Measurements from ENCODE around the gene DPH1.
A peak's percentile ranks its signal among the peaks of the same experiment; 100 is the strongest.
"Not testable (repeated sequence)": the region's sequence is repeated elsewhere in the genome, so short reads cannot be mapped to it uniquely, and the experiment has no call there.

DPH1 gene

DNA sequence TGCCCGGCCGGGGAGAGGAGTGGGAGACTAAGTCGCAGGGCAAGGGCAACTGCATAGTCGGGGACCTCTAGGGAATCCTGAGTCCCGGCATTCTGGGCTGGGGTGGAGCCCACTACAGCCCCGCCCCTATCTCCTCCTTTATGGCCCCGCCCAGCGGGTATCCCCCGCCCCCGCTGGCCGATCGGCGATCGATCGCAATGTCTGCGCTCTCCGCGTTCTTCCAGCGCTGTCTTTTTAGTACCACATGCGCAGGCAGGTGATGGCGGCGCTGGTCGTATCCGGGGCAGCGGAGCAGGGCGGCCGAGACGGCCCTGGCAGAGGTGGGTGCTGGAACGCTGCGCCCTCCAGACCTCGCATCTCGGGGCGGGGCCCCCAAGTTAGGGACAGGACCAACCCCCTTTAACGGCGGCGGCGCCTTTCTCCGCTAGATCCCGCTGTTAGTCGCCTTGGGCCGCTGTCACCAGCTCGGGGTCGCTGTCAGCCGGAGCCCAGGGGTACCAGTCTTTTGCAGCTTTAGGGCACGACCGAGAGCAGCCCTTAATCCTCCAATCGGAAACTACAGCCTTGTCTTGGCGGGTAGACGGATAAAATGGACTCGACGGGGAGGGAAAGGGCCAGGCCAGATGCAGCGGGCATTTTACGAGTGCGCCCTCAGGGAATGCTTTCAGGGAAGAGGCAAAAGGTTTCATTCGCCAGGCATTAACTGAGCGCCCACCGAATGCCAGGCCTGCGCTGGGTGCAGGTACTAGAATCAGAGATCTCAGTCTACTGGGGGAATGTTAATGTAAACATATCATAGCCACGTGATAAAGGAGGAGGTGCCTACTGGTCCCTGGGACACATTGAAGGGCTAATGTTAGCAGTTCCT is at the start of gene DPH1:
TSS of gene DPH1 (plus strand) at position 243 of the 868 bp plus-strand sequence. CDS start at position 260, 17 bp downstream.
- peak; percentile 90 for DNase-seq
- in situ Hi-C loops (cut with HindIII; ENCODE audit: low pct_ligation_motif_present, low pct_unique_long_range_greater_than_20kb, low sequenced_read_pairs) = loop anchor here (25.0 kb wide), 1 partner anchor 143 kb away; no protein-coding TSS in a partner anchor

GRCh38 chr17:1980665-1981250 is 49.2 kb upstream of the DPH1 start:
- in situ Hi-C loops (cut with HindIII; ENCODE audit: low pct_ligation_motif_present, low pct_unique_long_range_greater_than_20kb, low sequenced_read_pairs) = no loop called here
- DNase-seq = no peak

DNA sequence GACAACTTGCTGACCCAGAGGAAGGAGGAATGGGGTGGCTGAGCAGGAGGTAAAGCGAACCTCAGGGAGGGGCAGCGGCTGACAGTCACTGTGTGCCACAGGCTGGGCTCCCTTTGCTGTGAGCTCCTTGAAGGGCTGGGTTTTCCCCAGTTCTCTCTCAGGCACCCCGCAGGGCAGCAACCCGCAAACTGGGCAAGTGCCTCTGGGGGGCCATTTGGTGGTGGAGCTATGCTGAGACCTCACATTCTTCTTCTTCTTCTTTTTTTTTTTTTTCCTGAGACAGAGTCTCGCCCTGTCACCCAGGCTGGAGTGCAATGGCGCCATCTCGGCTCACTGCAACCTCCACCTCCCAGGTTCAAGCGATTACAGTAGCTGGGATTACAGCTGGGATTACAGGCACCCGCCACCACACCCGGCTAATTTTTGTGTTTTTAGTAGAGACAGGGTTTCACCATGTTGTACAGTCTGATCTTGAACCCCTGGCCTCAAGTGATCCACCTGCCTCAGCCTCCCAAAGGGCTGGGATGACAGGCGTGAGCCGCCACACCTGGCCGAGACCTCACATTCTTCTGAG is 47.1 kb upstream of the DPH1 start:
- DNase-seq; in situ Hi-C loops (cut with HindIII; ENCODE audit: low pct_ligation_motif_present, low pct_unique_long_range_greater_than_20kb, low sequenced_read_pairs): not testable (repeated sequence)

DNA sequence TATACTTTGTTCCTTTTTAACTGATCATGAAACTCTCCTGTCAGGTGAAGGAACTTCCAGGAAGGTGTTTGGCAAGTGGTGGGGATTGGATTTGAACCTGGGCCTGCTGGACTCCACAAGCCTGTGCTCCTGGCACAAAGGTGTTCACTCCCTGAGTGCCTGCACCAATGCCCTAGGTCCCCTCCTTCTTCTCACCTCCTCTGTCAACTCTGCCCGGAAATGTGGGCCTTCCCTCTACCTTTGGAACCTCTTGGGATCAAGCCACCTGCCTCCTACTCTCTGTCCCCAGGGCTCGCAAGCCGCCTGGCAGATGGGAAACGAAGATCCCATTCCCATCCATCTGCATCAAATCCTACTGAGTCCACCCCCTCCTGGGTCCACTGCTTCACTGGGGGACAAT is 44.9 kb upstream of the DPH1 start:
- in situ Hi-C loops (cut with HindIII; ENCODE audit: low pct_ligation_motif_present, low pct_unique_long_range_greater_than_20kb, low sequenced_read_pairs) = no loop called here
- no peak for DNase-seq

DNA sequence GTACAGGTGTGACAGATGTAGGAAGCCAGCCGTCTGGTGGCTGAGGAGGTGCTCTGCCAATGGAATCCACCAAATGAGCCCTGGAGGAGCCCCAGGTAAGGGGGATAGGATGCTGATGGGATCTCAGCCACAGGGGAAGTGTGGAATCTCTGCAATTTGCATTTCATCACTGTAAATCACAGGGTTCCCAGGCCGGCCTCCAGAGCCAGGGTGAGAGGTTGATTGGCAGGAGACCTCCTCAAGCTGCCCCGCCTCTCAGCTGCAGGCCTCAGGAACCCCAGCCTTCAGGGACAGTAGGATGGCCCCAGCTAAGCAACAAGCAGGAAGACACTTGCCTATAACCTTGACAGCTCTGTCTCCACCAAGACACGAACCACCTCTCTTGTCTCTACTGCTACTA is 44.3 kb upstream of the DPH1 start:
- no peak for DNase-seq
- in situ Hi-C loops (cut with HindIII; ENCODE audit: low pct_ligation_motif_present, low pct_unique_long_range_greater_than_20kb, low sequenced_read_pairs) = no loop called here

GRCh38 chr17:1986783-1987451 is 43.0 kb upstream of the DPH1 start:
- in situ Hi-C loops (cut with HindIII; ENCODE audit: low pct_ligation_motif_present, low pct_unique_long_range_greater_than_20kb, low sequenced_read_pairs) = no loop called here
- no peak for DNase-seq

DNA sequence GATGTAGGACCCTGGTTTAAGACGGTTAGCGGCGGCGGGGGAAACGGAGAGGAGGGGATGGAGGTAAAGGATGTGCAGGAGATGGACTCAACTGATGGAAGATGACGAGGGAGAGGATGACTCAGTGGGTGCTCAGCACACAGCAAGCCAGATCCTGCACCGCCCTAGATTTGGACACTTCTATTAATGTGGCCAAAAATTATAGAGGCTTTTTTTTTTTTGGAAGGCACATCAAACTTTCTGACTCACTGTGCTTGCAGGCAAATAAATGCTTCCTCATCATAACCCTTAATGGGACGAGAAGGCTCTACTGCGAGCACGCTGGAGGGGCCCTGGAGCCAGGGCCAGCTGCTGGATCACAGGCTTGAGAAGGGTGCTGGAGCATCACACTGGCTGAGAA is 40.8 kb upstream of the DPH1 start:
- peak; percentile 24 for DNase-seq
- in situ Hi-C loops (cut with HindIII; ENCODE audit: low pct_ligation_motif_present, low pct_unique_long_range_greater_than_20kb, low sequenced_read_pairs) = no loop called here

DNA sequence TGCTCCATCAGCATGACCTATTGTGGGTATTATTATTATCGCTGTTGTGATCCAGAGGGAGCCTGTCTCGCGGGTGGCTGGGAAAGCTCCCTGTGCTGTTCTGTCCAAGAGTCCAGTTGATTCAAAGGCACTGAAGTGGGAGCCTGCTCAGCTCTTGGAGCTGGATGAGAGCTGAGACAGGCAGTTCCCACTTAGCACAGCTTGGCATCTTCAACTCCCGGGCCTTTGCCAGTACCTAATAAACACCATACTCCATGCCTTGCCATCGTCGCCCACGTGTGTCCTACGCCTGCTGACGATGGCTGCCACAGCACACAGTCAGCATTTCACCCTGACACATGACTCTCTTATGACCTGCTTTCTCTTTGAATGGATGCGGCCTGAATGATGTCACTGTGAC is 37.4 kb upstream of the DPH1 start:
- in situ Hi-C loops (cut with HindIII; ENCODE audit: low pct_ligation_motif_present, low pct_unique_long_range_greater_than_20kb, low sequenced_read_pairs) = no loop called here
- no peak for DNase-seq

DNA sequence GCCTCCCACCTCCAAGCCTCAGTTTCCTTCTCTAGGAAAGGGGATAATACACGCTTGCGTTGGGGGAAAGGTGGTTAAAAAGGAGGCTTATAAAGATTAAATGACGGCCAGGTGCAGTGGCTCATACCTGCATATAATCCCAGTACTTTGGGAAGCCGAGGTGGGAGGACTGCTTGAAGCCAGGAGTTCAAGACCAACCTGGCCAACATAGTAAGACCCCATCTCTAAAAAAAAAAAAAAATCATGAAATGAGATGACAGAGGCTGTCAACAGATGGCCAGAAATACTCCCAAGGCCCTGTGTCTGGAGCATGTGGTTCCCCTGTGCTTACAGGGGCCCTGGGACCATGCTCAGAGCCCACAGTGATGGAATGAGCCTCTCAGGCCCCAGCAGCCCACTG is 35.2 kb upstream of the DPH1 start:
- in situ Hi-C loops (cut with HindIII; ENCODE audit: low pct_ligation_motif_present, low pct_unique_long_range_greater_than_20kb, low sequenced_read_pairs) = no loop called here
- DNase-seq = no peak

GRCh38 chr17:1995321-1995892 is 34.5 kb upstream of the DPH1 start:
- DNase-seq = no peak
- in situ Hi-C loops (cut with HindIII; ENCODE audit: low pct_ligation_motif_present, low pct_unique_long_range_greater_than_20kb, low sequenced_read_pairs) = no loop called here

DNA sequence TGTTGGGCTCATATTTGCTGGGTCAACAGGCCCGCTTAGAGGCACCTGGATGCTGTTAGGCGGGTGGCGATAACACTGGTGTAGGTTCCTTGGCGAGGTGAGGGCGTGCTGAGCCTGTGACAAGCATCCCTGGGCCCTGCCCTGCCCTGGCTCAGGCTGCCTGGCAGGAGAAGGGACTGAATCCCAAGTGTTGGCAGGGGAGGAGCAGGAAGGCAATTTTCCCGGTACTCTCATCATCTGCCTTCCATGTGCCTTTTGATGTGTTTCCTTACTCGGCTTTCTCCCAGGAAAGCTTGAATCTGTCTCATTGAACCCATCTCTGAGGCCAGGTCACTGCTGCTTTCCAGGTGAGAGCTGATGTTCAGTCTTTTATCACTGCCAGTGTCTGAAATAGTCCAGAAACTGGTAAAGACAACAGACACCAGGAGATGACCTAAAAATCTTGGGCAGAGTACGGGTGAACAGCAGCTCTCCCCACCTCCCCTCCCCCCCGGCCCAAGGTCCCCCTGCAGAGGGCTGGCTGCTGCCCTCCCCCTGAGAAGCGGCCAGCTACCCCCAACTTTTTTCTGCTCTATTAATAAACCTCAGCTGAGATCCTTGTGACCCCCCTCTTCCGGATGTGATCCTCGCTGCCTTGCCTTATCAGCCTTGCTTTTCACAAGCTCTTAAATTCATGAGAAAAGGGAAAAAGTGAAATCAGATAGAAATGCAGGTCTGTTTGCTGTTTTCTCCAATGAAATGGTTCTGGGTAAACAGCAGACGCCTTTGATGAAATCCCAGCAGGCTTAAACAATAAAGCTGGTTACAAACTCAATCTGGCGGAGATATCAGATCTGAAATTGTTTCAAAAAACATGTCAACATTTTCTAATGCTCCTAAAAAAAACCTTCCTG is 33.8 kb upstream of the DPH1 start:
- in situ Hi-C loops (cut with HindIII; ENCODE audit: low pct_ligation_motif_present, low pct_unique_long_range_greater_than_20kb, low sequenced_read_pairs) = no loop called here

DNA sequence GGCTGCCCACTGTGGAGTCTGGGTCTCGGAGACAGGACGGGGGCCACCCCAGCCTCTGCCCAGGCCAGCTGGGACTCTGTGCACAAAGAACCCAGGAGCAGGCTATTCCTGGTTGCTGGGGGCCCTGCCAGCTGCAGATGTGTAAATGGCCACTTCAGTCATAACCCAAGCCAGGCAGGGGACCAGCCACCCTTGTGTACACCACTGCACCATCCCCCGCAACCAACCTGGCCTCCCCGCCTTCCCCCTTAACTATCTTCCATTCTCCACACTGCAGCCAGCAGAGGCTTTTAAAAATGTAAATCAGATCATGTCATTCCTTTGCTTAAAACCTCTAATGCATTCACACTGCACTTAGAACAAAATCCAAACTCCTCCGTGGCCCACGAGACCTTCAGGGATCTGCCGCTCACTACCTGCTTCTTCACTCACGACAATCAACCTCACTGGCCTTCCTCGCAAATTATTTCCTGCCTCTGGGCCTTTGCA is 33.1 kb upstream of the DPH1 start:
- in situ Hi-C loops (cut with HindIII; ENCODE audit: low pct_ligation_motif_present, low pct_unique_long_range_greater_than_20kb, low sequenced_read_pairs) = no loop called here
- no peak for DNase-seq

More for the DNA sequence above, 33.8 kb upstream of the DPH1 start:
- no peak for DNase-seq

DNA sequence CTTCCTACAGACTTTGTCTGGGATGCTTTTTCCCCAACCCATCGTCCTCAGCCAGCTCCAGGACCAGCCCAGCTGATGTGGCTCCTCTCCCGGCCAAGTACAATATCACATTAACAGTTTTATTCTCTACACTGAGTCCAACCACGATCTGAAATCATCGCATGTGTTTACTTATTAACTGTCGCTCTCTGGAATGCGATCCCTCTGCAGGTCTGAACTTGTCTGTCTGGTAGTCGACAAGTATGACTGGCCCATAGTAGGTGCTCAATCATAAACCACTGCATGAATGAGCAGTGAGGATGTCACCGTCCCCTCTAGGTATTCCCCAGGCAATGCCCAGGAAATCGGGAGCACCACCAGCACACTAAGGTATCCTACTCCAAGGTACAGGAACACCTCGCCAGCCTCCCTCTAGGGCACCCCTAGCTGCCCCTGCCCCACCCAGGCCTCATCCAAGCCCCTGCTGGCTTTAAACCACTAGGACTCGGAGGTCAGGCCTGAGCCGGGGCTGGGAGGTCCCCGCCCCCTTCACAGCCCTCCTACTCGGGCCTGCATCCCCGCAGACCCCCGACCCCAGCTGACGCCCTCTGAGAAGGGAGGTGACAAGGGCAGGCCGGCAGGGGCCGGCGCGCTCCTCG is 32.5 kb upstream of the DPH1 start:
- peak; percentile 34 for DNase-seq
- in situ Hi-C loops (cut with HindIII; ENCODE audit: low pct_ligation_motif_present, low pct_unique_long_range_greater_than_20kb, low sequenced_read_pairs) = no loop called here

GRCh38 chr17:1997927-1998742 is 31.8 kb upstream of the DPH1 start:
- in situ Hi-C loops (cut with HindIII; ENCODE audit: low pct_ligation_motif_present, low pct_unique_long_range_greater_than_20kb, low sequenced_read_pairs) = no loop called here
- peak; percentile 34 for DNase-seq

DNA sequence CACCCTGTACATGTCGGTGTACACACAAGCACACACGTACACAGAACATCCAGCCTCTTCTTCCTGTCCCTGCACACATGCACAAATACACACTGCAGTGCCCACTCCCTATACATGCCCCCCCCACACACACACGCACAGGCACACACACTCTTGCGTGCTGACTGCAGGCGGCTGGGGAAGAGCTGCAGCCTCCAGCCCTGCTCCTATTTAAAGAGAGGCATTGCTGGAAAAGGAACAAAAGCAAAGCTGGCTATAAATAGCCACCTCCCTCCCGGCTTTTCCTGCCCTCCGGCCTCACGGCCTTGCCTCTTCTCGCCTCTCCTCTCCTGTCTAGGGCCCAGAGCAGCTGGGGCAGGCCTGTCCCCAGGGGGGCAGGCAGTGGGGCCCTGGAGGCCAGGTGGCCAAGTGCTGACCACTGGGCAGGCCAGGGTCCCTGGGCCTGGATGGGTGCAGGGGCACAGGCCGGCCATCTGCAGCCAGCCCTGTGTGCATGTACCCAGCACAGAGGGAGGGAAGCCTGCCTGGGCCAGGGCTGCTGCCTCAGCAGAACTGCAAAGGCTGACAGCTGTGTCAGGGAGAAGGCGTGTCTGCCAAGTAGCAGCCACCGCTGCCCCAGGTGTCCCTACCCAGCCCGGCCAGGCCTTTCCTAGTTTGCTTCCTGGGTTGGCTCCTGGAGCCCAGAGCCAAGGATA is 30.2 kb upstream of the DPH1 start:
- no peak for DNase-seq
- in situ Hi-C loops (cut with HindIII; ENCODE audit: low pct_ligation_motif_present, low pct_unique_long_range_greater_than_20kb, low sequenced_read_pairs) = no loop called here

DNA sequence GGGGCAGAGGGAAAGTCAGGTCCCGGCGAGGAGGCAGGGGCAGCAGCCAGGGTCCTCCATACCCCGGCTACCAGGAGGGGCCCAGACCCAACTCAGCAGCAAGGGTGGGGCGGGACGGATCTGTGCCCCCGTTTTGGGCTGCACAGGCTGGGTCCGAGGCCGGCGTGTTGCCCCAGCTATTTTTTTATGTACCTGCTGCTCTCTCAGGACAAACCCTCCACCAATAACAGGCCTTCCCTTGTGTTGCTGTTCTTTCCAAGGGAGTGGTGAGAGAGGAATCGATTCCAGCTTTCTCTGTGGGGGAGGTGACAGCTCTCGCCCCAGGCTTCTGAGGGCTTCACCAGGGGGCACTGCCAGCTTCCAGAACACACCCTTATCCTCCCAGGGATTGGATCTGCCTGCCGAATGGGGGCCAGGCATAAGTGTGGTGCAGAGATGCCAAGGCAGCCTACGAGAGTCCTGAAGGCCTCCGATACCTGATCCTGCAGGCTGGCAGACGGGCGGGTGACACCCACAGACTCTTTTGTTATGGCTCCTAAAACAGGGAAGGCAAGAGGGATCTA is 27.1 kb upstream of the DPH1 start:
- in situ Hi-C loops (cut with HindIII; ENCODE audit: low pct_ligation_motif_present, low pct_unique_long_range_greater_than_20kb, low sequenced_read_pairs) = no loop called here
- no peak for DNase-seq

Data from ACHN (cell line).